Keratinocyte (primary cell): ENCODE measurements around the gene C3orf33. TPM values are rescaled to one million over a fixed set of nuclear protein-coding genes. Genes with fewer than 3 reads are reported as not detected.

Experiments
- DNase-seq: peaks from one replicate; pipeline ENCODE4 v3.0.0-alpha.2; 2011; ENCODE audit warnings: low read depth, missing footprints, low spot score
- FAIRE-seq: peaks from 2 replicates; lab custom pipeline; 2011; peaks lifted over from hg19 to GRCh38; lab: Jason Lieb, UNC
- H2AFZ ChIP-seq: 2 replicates; pipeline ENCODE4 v1.6.0; 2012; ENCODE audit warnings: low read length, control low read depth, inconsistent platforms; ENCODE audit not compliant: control insufficient read depth
- H3K27ac ChIP-seq: 2 replicates; pipeline ENCODE4 v1.5.1; 2011; ENCODE audit warnings: low read length; ENCODE audit not compliant: control insufficient read depth, insufficient read depth
- H3K27me3 ChIP-seq: 3 replicates; pipeline ENCODE4 v1.6.0; 2011; ENCODE audit warnings: low read length; ENCODE audit not compliant: control insufficient read depth, insufficient read depth; ENCODE audit errors: extremely low read depth
- H3K36me3 ChIP-seq, 2 experiments: 2 replicates in 1 of 2; 3 replicates in 1 of 2; pipeline ENCODE4 v1.5.1; 2011; ENCODE audit warnings: low read length in 2 of 2, mild to moderate bottlenecking in 1 of 2; ENCODE audit not compliant: control insufficient read depth in 2 of 2, insufficient read depth in 2 of 2; ENCODE audit errors: extremely low read depth in 1 of 2
- H3K4me1 ChIP-seq: 3 replicates; pipeline ENCODE4 v1.5.1; 2011; ENCODE audit warnings: low read length; ENCODE audit not compliant: control insufficient read depth, insufficient read depth; ENCODE audit errors: extremely low read depth
- H3K4me2 ChIP-seq: 3 replicates; pipeline ENCODE4 v1.6.0; 2011; ENCODE audit warnings: low read depth, low read length; ENCODE audit not compliant: control insufficient read depth, insufficient read depth; ENCODE audit errors: extremely low read depth
- H3K4me3 ChIP-seq, 3 experiments: fragments of 200-600 bp in 1 of 3; sonication (generic) in 1 of 3; 2 replicates in 2 of 3; 3 replicates in 1 of 3; pipeline ENCODE4 v1.5.1; 2011 to 2016; ENCODE audit warnings: low read length in 3 of 3, mild to moderate bottlenecking in 3 of 3, control low read depth in 2 of 3, inconsistent platforms in 1 of 3, low read depth in 1 of 3, mixed read lengths in 1 of 3, mixed run types in 1 of 3, moderate library complexity in 1 of 3; ENCODE audit not compliant: control insufficient read depth in 2 of 3, insufficient read depth in 2 of 3; ENCODE audit errors: extremely low read depth in 1 of 3
- H3K79me2 ChIP-seq: 2 replicates; pipeline ENCODE4 v1.6.0; 2012; ENCODE audit warnings: low read length; ENCODE audit not compliant: control insufficient read depth, insufficient read depth
- H3K9ac ChIP-seq: 3 replicates; pipeline ENCODE4 v1.6.0; 2011; ENCODE audit warnings: low read length; ENCODE audit not compliant: control insufficient read depth, insufficient read depth; ENCODE audit errors: extremely low read depth
- H3K9me1 ChIP-seq: 3 replicates; pipeline ENCODE4 v1.6.0; 2011; ENCODE audit warnings: low read length; ENCODE audit not compliant: control insufficient read depth, insufficient read depth; ENCODE audit errors: extremely low read depth
- H3K9me3 ChIP-seq: 2 replicates; pipeline ENCODE4 v1.5.1; 2012; ENCODE audit warnings: low read depth, low read length; ENCODE audit not compliant: control insufficient read depth
- H4K20me1 ChIP-seq: 3 replicates; pipeline ENCODE4 v1.6.0; 2011; ENCODE audit warnings: low read length; ENCODE audit not compliant: control insufficient read depth, insufficient read depth; ENCODE audit errors: extremely low read depth
- CTCF ChIP-seq, 3 experiments: IDR thresholded peaks in 1 of 3; conservative IDR thresholded peaks in 1 of 3; optimal IDR thresholded peaks in 1 of 3; 2 replicates in 2 of 3; 3 replicates in 1 of 3; pipeline versions ENCODE3 to v1.5.1; 2011; ENCODE audit warnings: low read length in 3 of 3, mild to moderate bottlenecking in 3 of 3, moderate library complexity in 2 of 3, control low read depth in 1 of 3, inconsistent platforms in 1 of 3; ENCODE audit not compliant: insufficient read depth in 2 of 3; ENCODE audit errors: extremely low read depth in 1 of 3
- EZH2 ChIP-seq: IDR thresholded peaks from one replicate; pipeline ENCODE4 v1.6.1; 2012; ENCODE audit warnings: inconsistent platforms, mild to moderate bottlenecking, low read length, moderate library complexity
- dilution Hi-C: fragments of 300-500 bp; cut with MboI; formaldehyde crosslinking; loops from one replicate; pipeline ENCODE4 v1.7.0; 2020; ENCODE audit warnings: low sequenced_read_pairs; ENCODE audit not compliant: extremely low pct_ligation_motif_present
- polyA plus RNA-seq, 5 experiments: library from polyadenylated mRNA; depleted of rRNA in 3 of 5; stranded (reverse) in 3 of 5; stranded (forward) in 1 of 5; unstranded in 1 of 5; fragments of >200 nt; gene quantifications; 1 replicate in 1 of 5; 2 replicates in 3 of 5; 3 replicates in 1 of 5; pipeline versions ENCODE4 v1.2.1 to v1.2.3, GENCODE V29; 2011 to 2012; ENCODE audit warnings: missing spikeins in 2 of 5, low read depth in 1 of 5, low replicate concordance in 1 of 5

Gene C3orf33
- polyA plus RNA-seq, 1 donor (not counting 4 experiments of a cell fraction or from before 2014, with no cell fraction given): 2.9 TPM

- dilution Hi-C loops: no loop called here
- no peak overlapping the region for H2AFZ ChIP-seq
- no peaks in the 10 kb centered on the region for H3K9me3 ChIP-seq
- H3K9ac ChIP-seq: no peak overlapping the region
- no peaks in the 10 kb centered on the region for H3K36me3 ChIP-seq
- no peaks in the 10 kb centered on the region for H4K20me1 ChIP-seq
- FAIRE-seq: no peak
- H3K9me1 ChIP-seq: no peaks in the 10 kb centered on the region
- H3K79me2 ChIP-seq: no peaks in the 10 kb centered on the region
- no peak for TF ChIP-seq EZH2
- TF ChIP-seq CTCF (optimal IDR thresholded peaks at IDR 0.05 in 1 of 3, IDR thresholded peaks at IDR 0.05 in 1 of 3, conservative IDR thresholded peaks at IDR 0.05 in 1 of 3; ENCODE audit: extremely low read depth in 1 of 3, insufficient read depth in 2 of 3, low read length in 3 of 3): no peak
- H3K4me1 ChIP-seq: no peaks in the 10 kb centered on the region
- H3K4me2 ChIP-seq: no peak overlapping the region
- H3K27ac ChIP-seq: no peak overlapping the region
- DNase-seq: no peak
- no peak overlapping the region for H3K4me3 ChIP-seq
- H3K27me3 ChIP-seq: no peaks in the 10 kb centered on the region
These were observed 45.4 kb downstream of the C3orf33 start for GRCh38 chr3:155760653-155761052.

- no peak overlapping the region for H3K9ac ChIP-seq
- DNase-seq (no peak), FAIRE-seq (no peak)
- no peak overlapping the region for H3K4me3 ChIP-seq
- H3K36me3 ChIP-seq: no peaks in the 10 kb centered on the region
- no peak overlapping the region for H3K27ac ChIP-seq
- dilution Hi-C loops: no loop called here
- no peaks in the 10 kb centered on the region for H3K79me2 ChIP-seq
- no peaks in the 10 kb centered on the region for H3K4me1 ChIP-seq
- H3K9me3 ChIP-seq: no peaks in the 10 kb centered on the region
- no peaks in the 10 kb centered on the region for H3K27me3 ChIP-seq
- TF ChIP-seq EZH2: no peak
- TF ChIP-seq CTCF (optimal IDR thresholded peaks at IDR 0.05 in 1 of 3, IDR thresholded peaks at IDR 0.05 in 1 of 3, conservative IDR thresholded peaks at IDR 0.05 in 1 of 3; ENCODE audit: extremely low read depth in 1 of 3, insufficient read depth in 2 of 3, low read length in 3 of 3): no peak
- H3K4me2 ChIP-seq: no peak overlapping the region
- no peaks in the 10 kb centered on the region for H3K9me1 ChIP-seq
- no peak overlapping the region for H2AFZ ChIP-seq
- H4K20me1 ChIP-seq: no peaks in the 10 kb centered on the region
These were observed 48.5 kb downstream of the C3orf33 start for GRCh38 chr3:155757577-155757976.
